GM23338 (cell line): Measurements from ENCODE around the gene TTC21B. TPM values are rescaled to one million over a fixed set of nuclear protein-coding genes. Genes with fewer than 3 reads are reported as not detected.

Experiments
- ATAC-seq: fragments of 200-7000 bp; cut with Tn5 transposase; 3 replicates; pipeline ENCODE4 v1.9.1; 2020
- DNase-seq: peaks from one replicate; pipeline ENCODE4 v3.0.0-alpha.2; 2015; ENCODE audit warnings: low spot score
- H2AFZ ChIP-seq: fragments of 200-600 bp; sonication (generic); 2 replicates; pipeline ENCODE4 v1.8.0; 2016; ENCODE audit warnings: antibody characterized with exemption, mild to moderate bottlenecking, moderate library complexity
- H3F3A ChIP-seq: fragments of 200-600 bp; sonication (generic); replicated peaks from 2 replicates; pipeline ENCODE4 v1.8.0; 2017; ENCODE audit warnings: antibody characterized with exemption, mixed run types, low read depth
- H3K27ac ChIP-seq: fragments of 200-600 bp; sonication (generic); 2 replicates; pipeline ENCODE4 v1.6.1; 2016; ENCODE audit warnings: low read depth
- H3K27me3 ChIP-seq: fragments of 200-600 bp; sonication (generic); 2 replicates; pipeline ENCODE4 v1.8.0; 2016; ENCODE audit warnings: mild to moderate bottlenecking, mixed run types, moderate library complexity; ENCODE audit not compliant: insufficient read depth
- H3K36me3 ChIP-seq: fragments of 200-600 bp; sonication (generic); 2 replicates; pipeline ENCODE4 v1.8.0; 2016; ENCODE audit warnings: mild to moderate bottlenecking; ENCODE audit not compliant: insufficient read depth
- H3K4me1 ChIP-seq: fragments of 200-600 bp; sonication (generic); 2 replicates; pipeline ENCODE4 v1.8.0; 2016; ENCODE audit warnings: mild to moderate bottlenecking, moderate library complexity; ENCODE audit not compliant: insufficient read depth
- H3K4me2 ChIP-seq: fragments of 200-600 bp; sonication (generic); 2 replicates; pipeline ENCODE4 v1.7.1; 2017; ENCODE audit warnings: mixed run types
- H3K4me3 ChIP-seq: fragments of 200-600 bp; sonication (generic); 2 replicates; pipeline ENCODE4 v1.6.1; 2016; ENCODE audit warnings: mixed run types
- H3K79me2 ChIP-seq: fragments of 200-600 bp; sonication (generic); replicated peaks from 2 replicates; pipeline ENCODE4 v1.8.0; 2017; ENCODE audit warnings: mild to moderate bottlenecking; ENCODE audit not compliant: insufficient read depth
- H3K9me2 ChIP-seq: fragments of 200-600 bp; sonication (generic); 2 replicates; pipeline ENCODE4 v1.8.0; 2017; ENCODE audit not compliant: insufficient read depth
- H4K20me1 ChIP-seq: fragments of 200-600 bp; sonication (generic); replicated peaks from 2 replicates; pipeline ENCODE4 v1.8.0; 2017; ENCODE audit warnings: mild to moderate bottlenecking; ENCODE audit not compliant: insufficient read depth
- H3K27ac Mint-ChIP-seq: 2 replicates; pipeline ENCODE4 v1.8.0; 2020; ENCODE audit warnings: inconsistent platforms, mild to moderate bottlenecking, moderate library complexity, mixed read lengths
- H3K27me3 Mint-ChIP-seq: 3 replicates; pipeline ENCODE4 v1.8.0; 2022; ENCODE audit warnings: low read depth, mild to moderate bottlenecking, moderate library complexity, mixed read lengths, inconsistent platforms; ENCODE audit not compliant: insufficient read depth, poor library complexity
- H3K36me3 Mint-ChIP-seq: 3 replicates; pipeline ENCODE4 v1.8.0; 2021; ENCODE audit warnings: low read depth, mild to moderate bottlenecking, inconsistent platforms, moderate library complexity, mixed read lengths
- H3K4me1 Mint-ChIP-seq: 3 replicates; pipeline ENCODE4 v1.8.0; 2020; ENCODE audit warnings: mild to moderate bottlenecking, inconsistent platforms, mixed read lengths
- H3K4me3 Mint-ChIP-seq: 3 replicates; pipeline ENCODE4 v1.8.0; 2021; ENCODE audit warnings: moderate library complexity, mild to moderate bottlenecking, inconsistent platforms, mixed read lengths
- H3K9me3 Mint-ChIP-seq: 3 replicates; pipeline ENCODE4 v1.8.0; 2020; ENCODE audit warnings: moderate library complexity, mild to moderate bottlenecking, inconsistent platforms, mixed read lengths
- CREB1 ChIP-seq: fragments of 250-450 bp; sonication (Bioruptor Pico); IDR thresholded peaks from 2 replicates; pipeline ENCODE4 v1.5.0; 2020; ENCODE audit warnings: low read depth, mild to moderate bottlenecking, moderate library complexity
- CTCF ChIP-seq, 2 experiments: fragments of 200-600 bp in 1 of 2; sonication (generic) in 1 of 2; conservative IDR thresholded peaks; 2 replicates each; pipeline versions ENCODE4 v1.5.1 to v1.6.1; 2016 to 2017; ENCODE audit warnings: antibody characterized with exemption in 2 of 2, low read depth in 2 of 2, mild to moderate bottlenecking in 2 of 2, moderate library complexity in 1 of 2
- ETS1 ChIP-seq: IDR thresholded peaks from 2 replicates; pipeline ENCODE4 v1.6.1; 2016; ENCODE audit warnings: antibody characterized with exemption
- EZH2 ChIP-seq: fragments of 200-600 bp; sonication (generic); IDR thresholded peaks from one replicate; pipeline ENCODE4 v1.8.0; 2017; ENCODE audit warnings: antibody characterized with exemption, mild to moderate bottlenecking, low read depth; ENCODE audit not compliant: unreplicated experiment
- EZH2phosphoT487 ChIP-seq: fragments of 200-600 bp; sonication (generic); IDR thresholded peaks from one replicate; pipeline ENCODE4 v1.8.1; 2018; ENCODE audit warnings: antibody characterized with exemption; ENCODE audit not compliant: unreplicated experiment
- JUNB ChIP-seq: IDR thresholded peaks from one replicate; pipeline ENCODE4 v1.6.1; 2016; ENCODE audit warnings: antibody characterized with exemption; ENCODE audit not compliant: unreplicated experiment
- NANOG ChIP-seq: IDR thresholded peaks from 2 replicates; pipeline ENCODE4 v1.6.1; 2016; ENCODE audit warnings: antibody characterized with exemption, borderline replicate concordance
- POLR2AphosphoS5 ChIP-seq: IDR thresholded peaks from 2 replicates; pipeline ENCODE4 v1.6.1; 2016; ENCODE audit warnings: antibody characterized with exemption, low read depth
- REST ChIP-seq: IDR thresholded peaks from one replicate; pipeline ENCODE4 v1.6.1; 2018; ENCODE audit warnings: antibody characterized with exemption; ENCODE audit not compliant: unreplicated experiment
- STAT1 ChIP-seq: IDR thresholded peaks from one replicate; pipeline ENCODE4 v1.6.1; 2016; ENCODE audit warnings: antibody characterized with exemption; ENCODE audit not compliant: unreplicated experiment
- ZNF114 ChIP-seq: fragments of 250-450 bp; sonication (Bioruptor Pico); IDR thresholded peaks from 2 replicates; pipeline ENCODE4 v1.5.0; 2020; ENCODE audit warnings: mild to moderate bottlenecking, moderate library complexity
- ZNF331 ChIP-seq: fragments of 250-450 bp; sonication (Bioruptor Pico); IDR thresholded peaks from 2 replicates; pipeline ENCODE4 v1.5.0; 2020; ENCODE audit warnings: low read depth, mild to moderate bottlenecking, moderate library complexity
- ZNF462 ChIP-seq: fragments of 250-450 bp; sonication (Bioruptor Pico); IDR thresholded peaks from 2 replicates; pipeline ENCODE4 v1.5.0; 2020; ENCODE audit warnings: mild to moderate bottlenecking, moderate library complexity
- polyA plus RNA-seq: library from polyadenylated mRNA; unstranded; fragments of >200 nt; fragmentation: Nextera tagmentation; extraction: Ambion mirVana; gene quantifications from 2 replicates; pipeline ENCODE4 v1.2.1, GENCODE V29; 2016
- total RNA-seq: library from RNA; depleted of rRNA; stranded (reverse); fragments of >200 nt; shearing (Covaris generic); gene quantifications from 2 replicates; pipeline ENCODE4 v1.2.3, GENCODE V29; 2014

The TTC21B gene
- total and polyA plus RNA-seq, 2 experiments from 2014 or later = 10.1 to 32.8 TPM

- no peaks in the 10 kb centered on the region for H4K20me1 ChIP-seq
- no peaks in the 10 kb centered on the region for H3K27me3 Mint-ChIP-seq
- no peak overlapping the region for H3K4me3 Mint-ChIP-seq
- H3K4me2 ChIP-seq = peak overlapping the region; percentile 96
- H2AFZ ChIP-seq = peak overlapping the region; percentile 30; the same call in 1 of the 2 replicates
- H3K27ac ChIP-seq = no peak overlapping the region
- H3K79me2 ChIP-seq = peaks cover 42% of the 10 kb centered on the region
- H3F3A ChIP-seq = no peaks in the 10 kb centered on the region
- H3K36me3 Mint-ChIP-seq = peaks cover 2% of the 10 kb centered on the region; the same call in 2 of the 3 replicates
- peaks cover 7% of the 10 kb centered on the region for H3K9me3 Mint-ChIP-seq
- peak overlapping the region; percentile 80 for H3K4me3 ChIP-seq
- no peaks in the 10 kb centered on the region; the same call in 1 of the 2 replicates for H3K36me3 ChIP-seq
- H3K4me1 Mint-ChIP-seq = peaks cover 9% of the 10 kb centered on the region
- TF ChIP-seq ZNF331 = no peak
- TF ChIP-seq ETS1 = no peak
- TF ChIP-seq EZH2 = no peak
- TF ChIP-seq ZNF462 = no peak
- no peak for TF ChIP-seq ZNF114
- no peak for TF ChIP-seq NANOG
- TF ChIP-seq CTCF (conservative IDR thresholded peaks at IDR 0.05; ENCODE audit: low read depth in 2 of 2) = no peak
- no peak for TF ChIP-seq STAT1
- no peak for TF ChIP-seq REST
- no peak for TF ChIP-seq CREB1 (CRISPR knock-in tag)
- TF ChIP-seq POLR2AphosphoS5 = no peak
- no peak for TF ChIP-seq EZH2phosphoT487
- no peak for TF ChIP-seq JUNB
- H3K27me3 ChIP-seq = no peaks in the 10 kb centered on the region
- ATAC-seq = no peak
- peaks cover 25% of the 10 kb centered on the region for H3K4me1 ChIP-seq
- H3K9me2 ChIP-seq = no peaks in the 10 kb centered on the region
- no peak for DNase-seq
- H3K27ac Mint-ChIP-seq = no peak overlapping the region
Measured at GRCh38 chr2:165952741-165953211, 800 bp downstream of the TTC21B start.
